Measurements from ENCODE around the gene PDGFC. TPM values are rescaled to one million over a fixed set of nuclear protein-coding genes. Genes with fewer than 3 reads are reported as not detected.

PDGFC gene
- total and polyA plus RNA-seq, 2 of the 8 experiments (the other 6 are each of a cell fraction or from before 2014, with no cell fraction given), result 0.65 to 2.7 TPM

DNA sequence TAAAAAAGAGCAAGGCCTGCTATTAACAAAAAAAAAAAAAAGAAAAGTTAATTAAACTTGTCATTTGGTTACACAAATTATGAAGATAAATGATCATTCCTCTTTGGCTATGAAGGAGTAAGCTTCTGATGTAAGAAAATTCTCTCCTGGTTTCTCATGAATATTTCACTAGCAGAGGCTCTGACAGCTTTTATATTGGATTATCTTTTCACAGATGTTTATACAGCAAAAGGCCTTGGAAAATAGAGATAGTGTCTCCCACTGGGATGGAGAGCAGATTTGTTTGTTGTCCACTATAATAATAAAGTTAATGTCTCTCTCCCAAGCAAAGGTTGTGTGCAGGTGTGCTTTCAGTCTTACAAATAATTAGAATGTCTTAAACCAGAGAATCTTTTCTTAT lies 40.7 kb upstream of the PDGFC start (continued):
- TF ChIP-seq BACH1 (IDR thresholded peaks at IDR 0.05; ENCODE audit: low read length), result no peak
